ENCODE measurements around the gene TRANK1. TPM values are rescaled to one million over a fixed set of nuclear protein-coding genes. Genes with fewer than 3 reads are reported as not detected.
A peak's percentile ranks its signal among the peaks of the same experiment; 100 is the strongest.

The TRANK1 gene
- total RNA-seq, 1 experiment from 2014 or later, result 10.5 TPM

GRCh38 chr3:36943601-36944000 is 1.3 kb downstream of the TRANK1 start:
- TF ChIP-seq IRF2 (CRISPR knock-in tag; IDR thresholded peaks at IDR 0.05; ENCODE audit: borderline replicate concordance, low read depth), result no peak
- TF ChIP-seq GTF2I (CRISPR knock-in tag; conservative IDR thresholded peaks at IDR 0.05), result no peak
- TF ChIP-seq IRF1 (CRISPR knock-in tag; IDR thresholded peaks at IDR 0.05), result no peak
- no peak for TF ChIP-seq ARID4B (CRISPR knock-in tag; IDR thresholded peaks at IDR 0.05; ENCODE audit: borderline replicate concordance)
- TF ChIP-seq E2F5 (CRISPR knock-in tag; IDR thresholded peaks at IDR 0.05), result no peak
- no peak for TF ChIP-seq JUN (CRISPR knock-in tag; IDR thresholded peaks at IDR 0.05)
- no peak for TF ChIP-seq CTCF (IDR thresholded peaks at IDR 0.05)
- TF ChIP-seq ERG (CRISPR knock-in tag; IDR thresholded peaks at IDR 0.05), result no peak
- TF ChIP-seq ZMAT4 (CRISPR knock-in tag; IDR thresholded peaks at IDR 0.05), result no peak
- TF ChIP-seq MYBL2 (CRISPR knock-in tag; IDR thresholded peaks at IDR 0.05), result no peak
- TF ChIP-seq PRRX2 (CRISPR knock-in tag; IDR thresholded peaks at IDR 0.05), result no peak
- no peak for TF ChIP-seq FOXK1 (CRISPR knock-in tag; IDR thresholded peaks at IDR 0.05)
- TF ChIP-seq ZNF532 (CRISPR knock-in tag; IDR thresholded peaks at IDR 0.05; ENCODE audit: borderline replicate concordance), result no peak
- no peak for TF ChIP-seq OVOL2 (CRISPR knock-in tag; IDR thresholded peaks at IDR 0.05; ENCODE audit: borderline replicate concordance)
- no peak for TF ChIP-seq USF2 (CRISPR knock-in tag; IDR thresholded peaks at IDR 0.05)
- TF ChIP-seq SMAD3 (CRISPR knock-in tag; IDR thresholded peaks at IDR 0.05; ENCODE audit: borderline replicate concordance), result no peak
- no peak for TF ChIP-seq NFYB (CRISPR knock-in tag; conservative IDR thresholded peaks at IDR 0.05; ENCODE audit: low read depth)
- TF ChIP-seq FOXP1 (CRISPR knock-in tag; IDR thresholded peaks at IDR 0.05; ENCODE audit: borderline replicate concordance), result no peak
- no peak for TF ChIP-seq CREB1 (CRISPR knock-in tag; IDR thresholded peaks at IDR 0.05)
- no peak for TF ChIP-seq ATF1 (CRISPR knock-in tag; IDR thresholded peaks at IDR 0.05)
- Mint-ChIP-seq H3K36me3 (peaks cover 13% of the 10 kb centered on the region), H3K27ac (no peak overlapping the region), H3K27me3 (ENCODE audit: low read depth) (peaks cover 51% of the 10 kb centered on the region), H3K4me1 (peaks cover 26% of the 10 kb centered on the region), H3K4me3 (peak overlapping the region; percentile 75), H3K9me3 (peaks cover 16% of the 10 kb centered on the region)
- ChIA-PET POLR2A (interaction anchor here (1.2 to 2.2 kb wide), 3 partner anchors 8 to 49 kb away, joined by 3 to 11 read pairs (median 11); partner anchors contain the start of genes EPM2AIP1 and MLH1), CTCF (interaction anchor here (0.7 to 4.5 kb wide), 6 partner anchors 9 to 151 kb away, joined by 3 to 55 read pairs (median 6); partner anchors contain the start of genes EPM2AIP1 and MLH1)
- ATAC-seq, result peak; percentile 21
- no peak for DNase-seq (ENCODE audit: low spot score)

Measured in WTC11 (cell line).